K562 (cell line): Measurements from ENCODE around the gene TARBP2. TPM values are rescaled to one million over a fixed set of nuclear protein-coding genes. Genes with fewer than 3 reads are reported as not detected.

Experiments used
- EZH2 ChIP-seq: IDR thresholded peaks from 2 replicates; pipeline ENCODE4 v1.6.1; 2012; ENCODE audit warnings: low read depth, mild to moderate bottlenecking, inconsistent platforms, low read length, borderline replicate concordance
- HDAC8 ChIP-seq: fragments of 450-650 bp; IDR thresholded peaks from 2 replicates; pipeline ENCODE4 v1.6.1; 2016; ENCODE audit warnings: mild to moderate bottlenecking, missing genetic modification characterization, moderate library complexity, missing compliant biosample characterization
- HNRNPLL ChIP-seq: fragments of 200-400 bp; formaldehyde crosslinking; IDR thresholded peaks from 2 replicates; pipeline ENCODE4 v1.6.1; 2017; ENCODE audit warnings: low read length, low read depth, mild to moderate bottlenecking; ENCODE audit not compliant: poor library complexity, severe bottlenecking
- MCM5 ChIP-seq: fragments of 450-650 bp; IDR thresholded peaks from 2 replicates; pipeline ENCODE4 v1.6.1; 2016; ENCODE audit warnings: low read depth
- NONO ChIP-seq, 2 experiments: fragments of 200-400 bp in 1 of 2; fragments of 450-650 bp in 1 of 2; formaldehyde crosslinking in 1 of 2; IDR thresholded peaks; 2 replicates each; pipeline ENCODE4 v1.6.1; 2017; ENCODE audit warnings: low read depth in 2 of 2, mild to moderate bottlenecking in 2 of 2, moderate library complexity in 2 of 2, low read length in 1 of 2
- NUFIP1 ChIP-seq: fragments of 450-650 bp; IDR thresholded peaks from 2 replicates; pipeline ENCODE4 v1.6.1; 2018; ENCODE audit not compliant: partially characterized antibody
- SAP30 ChIP-seq: fragments of 200-600 bp; sonication (generic); IDR thresholded peaks from 2 replicates; pipeline ENCODE4 v1.6.1; 2012; ENCODE audit warnings: borderline replicate concordance, low read depth, mild to moderate bottlenecking, moderate library complexity, low read length, control low read depth, inconsistent platforms; ENCODE audit not compliant: insufficient read depth, poor library complexity, severe bottlenecking
- SMARCA5 ChIP-seq: fragments of 450-650 bp; IDR thresholded peaks from 2 replicates; pipeline ENCODE4 v1.6.1; 2016
- ZNF324 ChIP-seq: fragments of 250-450 bp; sonication (Bioruptor Pico); IDR thresholded peaks from 2 replicates; pipeline ENCODE4 v1.4.0; 2020; ENCODE audit warnings: mild to moderate bottlenecking
- ZNF354B ChIP-seq: fragments of 250-450 bp; sonication (Bioruptor Pico); IDR thresholded peaks from 2 replicates; pipeline ENCODE4 v1.4.0; 2020
- ZNF431 ChIP-seq: sonication (generic); formaldehyde crosslinking; IDR thresholded peaks from 2 replicates; pipeline ENCODE4 v1.8.0; 2022; ENCODE audit warnings: mild to moderate bottlenecking, missing genetic modification reagents
- ZNF766 ChIP-seq: fragments of 200-800 bp; sonication (Bioruptor generic); conservative IDR thresholded peaks from 2 replicates; pipeline ENCODE4 v1.6.1; 2016; ENCODE audit warnings: missing genetic modification characterization, missing compliant biosample characterization
- polyA plus RNA-seq, 8 experiments: library from polyadenylated mRNA; depleted of rRNA in 4 of 8; stranded (reverse) in 5 of 8; unstranded in 3 of 8; fragments of >200 nt; fragmentation: Nextera tagmentation in 2 of 8; fragmentation: Illumina TruSeq in 1 of 8; extraction: Ambion mirVana in 2 of 8; extraction: Trizol in 1 of 8; gene quantifications; 2 replicates each; pipeline versions ENCODE4 v1.2.1 to v1.2.3, GENCODE V29; 2011 to 2014; ENCODE audit warnings: inconsistent platforms in 1 of 8, missing spikeins in 1 of 8
- total RNA-seq, 7 experiments: library from RNA; depleted of rRNA in 6 of 7; stranded (reverse); fragments of >200 nt in 6 of 7; fragmentation: Illumina TruSeq in 2 of 7; extraction: Trizol in 2 of 7; gene quantifications; 2 replicates each; pipeline versions ENCODE4 v1.2.1 to v1.2.3, GENCODE V29; 2011 to 2021; ENCODE audit warnings: low replicate concordance in 1 of 7
- TF ChIP-seq, protein P1 (sequence below), 2 experiments: fragments of 450-650 bp in 1 of 2; sonication (generic) in 1 of 2; formaldehyde crosslinking in 1 of 2; IDR thresholded peaks in 1 of 2; conservative IDR thresholded peaks in 1 of 2; 2 replicates each; pipeline versions ENCODE4 v1.6.1 to v1.8.1; 2016 to 2023; ENCODE audit warnings: mild to moderate bottlenecking in 2 of 2, moderate library complexity in 2 of 2, inconsistent platforms in 1 of 2, missing genetic modification reagents in 1 of 2
- TF ChIP-seq, protein P2 (sequence below): fragments of 450-650 bp; formaldehyde crosslinking; IDR thresholded peaks from 2 replicates; pipeline ENCODE4 v1.4.0; 2020; ENCODE audit warnings: mild to moderate bottlenecking
- TF ChIP-seq, protein P3 (sequence below): IDR thresholded peaks from 2 replicates; pipeline ENCODE4 v1.6.1; 2011; ENCODE audit warnings: borderline replicate concordance, low read depth, mild to moderate bottlenecking, moderate library complexity, low read length; ENCODE audit not compliant: insufficient read depth, poor library complexity, severe bottlenecking
- TF ChIP-seq, protein P4 (sequence below): fragments of 450-650 bp; IDR thresholded peaks from 2 replicates; pipeline ENCODE4 v1.6.1; 2018; ENCODE audit warnings: mild to moderate bottlenecking, low read depth; ENCODE audit not compliant: partially characterized antibody
- TF ChIP-seq, protein P5 (sequence below): fragments of 450-650 bp; IDR thresholded peaks from 2 replicates; pipeline ENCODE4 v1.6.1; 2016

The TARBP2 gene
- total and polyA plus RNA-seq, 9 of the 15 experiments (the other 6 are each of a cell fraction or from before 2014, with no cell fraction given): 5.6 to 69.0 (median 44.6) TPM

DNA sequence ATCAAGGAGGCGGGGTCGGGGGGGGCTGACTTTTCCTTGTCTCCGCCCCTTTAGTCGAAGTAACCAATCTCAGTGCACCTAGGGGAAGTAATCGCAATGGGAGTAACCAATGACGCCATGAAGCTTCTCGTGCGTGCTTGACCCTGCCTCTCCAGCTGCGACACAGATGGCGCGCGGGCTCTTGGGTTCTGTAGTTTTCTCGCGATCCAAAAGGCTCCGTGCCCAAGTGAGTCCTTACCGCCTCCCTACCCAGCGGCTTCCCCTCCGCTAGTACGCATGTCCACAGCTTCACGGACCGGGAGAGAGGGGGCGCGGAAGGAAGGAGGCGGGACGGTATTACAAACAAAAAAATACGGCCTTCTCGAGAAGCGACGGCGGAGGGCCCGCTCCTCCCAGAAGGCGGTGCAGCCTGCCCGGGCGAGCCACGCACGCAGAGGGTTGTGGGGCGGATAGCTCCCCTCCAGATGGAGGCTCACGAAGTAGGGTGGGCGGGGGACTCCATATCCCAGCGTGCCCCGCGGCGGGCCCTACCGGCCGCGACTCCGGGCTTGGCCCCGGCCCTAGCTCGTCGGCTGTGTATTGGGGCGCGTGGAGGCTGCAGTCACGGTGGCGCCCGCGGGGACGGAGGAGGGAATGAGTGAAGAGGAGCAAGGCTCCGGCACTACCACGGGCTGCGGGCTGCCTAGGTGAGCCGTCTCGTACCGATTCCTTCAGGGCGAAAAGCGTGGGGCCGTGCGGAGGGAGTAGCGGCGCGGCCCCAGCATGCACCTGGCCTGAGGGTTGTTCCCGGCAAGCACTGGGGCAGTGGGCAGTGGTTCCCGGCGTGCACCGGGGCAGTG is at the start of gene TARBP2 (continued):
- TF ChIP-seq, protein P1, sequence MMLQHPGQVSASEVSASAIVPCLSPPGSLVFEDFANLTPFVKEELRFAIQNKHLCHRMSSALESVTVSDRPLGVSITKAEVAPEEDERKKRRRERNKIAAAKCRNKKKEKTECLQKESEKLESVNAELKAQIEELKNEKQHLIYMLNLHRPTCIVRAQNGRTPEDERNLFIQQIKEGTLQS (IDR thresholded peaks at IDR 0.05): no peak
- TF ChIP-seq, protein P1 (CRISPR knock-in tag; conservative IDR thresholded peaks at IDR 0.05): peak; percentile 78; the same call in 1 of the 2 replicates
- TF ChIP-seq HNRNPLL (peak; percentile 29), HDAC8 (tag) (peak; percentile 93), ZNF324 (CRISPR knock-in tag) (0 out of 2 replicates have a peak, but pooled peaks have one; percentile 49), SAP30 (peak; percentile 40), ZNF431 (CRISPR knock-in tag) (peak; percentile 50; the same call in 1 of the 2 replicates), NUFIP1 (no peak), SMARCA5 (no peak), ZNF766 (CRISPR knock-in tag) (peak; percentile 85), NONO (IDR thresholded peaks at IDR 0.05; ENCODE audit: low read depth in 2 of 2, low read length in 1 of 2) (0 out of 4 replicates have a peak, but pooled peaks of 1 of the 2 experiments have one; percentile 29), MCM5 (no peak), ZNF354B (CRISPR knock-in tag) (no peak), EZH2 (no peak)
- TF ChIP-seq, protein P2, sequence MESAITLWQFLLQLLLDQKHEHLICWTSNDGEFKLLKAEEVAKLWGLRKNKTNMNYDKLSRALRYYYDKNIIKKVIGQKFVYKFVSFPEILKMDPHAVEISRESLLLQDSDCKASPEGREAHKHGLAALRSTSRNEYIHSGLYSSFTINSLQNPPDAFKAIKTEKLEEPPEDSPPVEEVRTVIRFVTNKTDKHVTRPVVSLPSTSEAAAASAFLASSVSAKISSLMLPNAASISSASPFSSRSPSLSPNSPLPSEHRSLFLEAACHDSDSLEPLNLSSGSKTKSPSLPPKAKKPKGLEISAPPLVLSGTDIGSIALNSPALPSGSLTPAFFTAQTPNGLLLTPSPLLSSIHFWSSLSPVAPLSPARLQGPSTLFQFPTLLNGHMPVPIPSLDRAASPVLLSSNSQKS: no peak
- TF ChIP-seq, protein P3, sequence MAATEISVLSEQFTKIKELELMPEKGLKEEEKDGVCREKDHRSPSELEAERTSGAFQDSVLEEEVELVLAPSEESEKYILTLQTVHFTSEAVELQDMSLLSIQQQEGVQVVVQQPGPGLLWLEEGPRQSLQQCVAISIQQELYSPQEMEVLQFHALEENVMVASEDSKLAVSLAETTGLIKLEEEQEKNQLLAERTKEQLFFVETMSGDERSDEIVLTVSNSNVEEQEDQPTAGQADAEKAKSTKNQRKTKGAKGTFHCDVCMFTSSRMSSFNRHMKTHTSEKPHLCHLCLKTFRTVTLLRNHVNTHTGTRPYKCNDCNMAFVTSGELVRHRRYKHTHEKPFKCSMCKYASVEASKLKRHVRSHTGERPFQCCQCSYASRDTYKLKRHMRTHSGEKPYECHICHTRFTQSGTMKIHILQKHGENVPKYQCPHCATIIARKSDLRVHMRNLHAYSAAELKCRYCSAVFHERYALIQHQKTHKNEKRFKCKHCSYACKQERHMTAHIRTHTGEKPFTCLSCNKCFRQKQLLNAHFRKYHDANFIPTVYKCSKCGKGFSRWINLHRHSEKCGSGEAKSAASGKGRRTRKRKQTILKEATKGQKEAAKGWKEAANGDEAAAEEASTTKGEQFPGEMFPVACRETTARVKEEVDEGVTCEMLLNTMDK: peak; percentile 42
- TF ChIP-seq, protein P4, sequence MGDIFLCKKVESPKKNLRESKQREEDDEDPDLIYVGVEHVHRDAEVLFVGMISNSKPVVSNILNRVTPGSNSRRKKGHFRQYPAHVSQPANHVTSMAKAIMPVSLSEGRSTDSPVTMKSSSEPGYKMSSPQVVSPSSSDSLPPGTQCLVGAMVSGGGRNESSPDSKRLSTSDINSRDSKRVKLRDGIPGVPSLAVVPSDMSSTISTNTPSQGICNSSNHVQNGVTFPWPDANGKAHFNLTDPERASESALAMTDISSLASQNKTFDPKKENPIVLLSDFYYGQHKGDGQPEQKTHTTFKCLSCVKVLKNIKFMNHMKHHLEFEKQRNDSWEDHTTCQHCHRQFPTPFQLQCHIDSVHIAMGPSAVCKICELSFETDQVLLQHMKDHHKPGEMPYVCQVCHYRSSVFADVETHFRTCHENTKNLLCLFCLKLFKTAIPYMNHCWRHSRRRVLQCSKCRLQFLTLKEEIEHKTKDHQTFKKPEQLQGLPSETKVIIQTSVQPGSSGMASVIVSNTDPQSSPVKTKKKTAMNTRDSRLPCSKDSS: no peak
- TF ChIP-seq, protein P5, sequence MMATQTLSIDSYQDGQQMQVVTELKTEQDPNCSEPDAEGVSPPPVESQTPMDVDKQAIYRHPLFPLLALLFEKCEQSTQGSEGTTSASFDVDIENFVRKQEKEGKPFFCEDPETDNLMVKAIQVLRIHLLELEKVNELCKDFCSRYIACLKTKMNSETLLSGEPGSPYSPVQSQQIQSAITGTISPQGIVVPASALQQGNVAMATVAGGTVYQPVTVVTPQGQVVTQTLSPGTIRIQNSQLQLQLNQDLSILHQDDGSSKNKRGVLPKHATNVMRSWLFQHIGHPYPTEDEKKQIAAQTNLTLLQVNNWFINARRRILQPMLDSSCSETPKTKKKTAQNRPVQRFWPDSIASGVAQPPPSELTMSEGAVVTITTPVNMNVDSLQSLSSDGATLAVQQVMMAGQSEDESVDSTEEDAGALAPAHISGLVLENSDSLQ: peak; percentile 73
